ENCODE measurements around the gene SIDT1. TPM values are rescaled to one million over a fixed set of nuclear protein-coding genes. Genes with fewer than 3 reads are reported as not detected.

The SIDT1 gene
- total and polyA plus RNA-seq, 8 donors: 0.81 to 142 (median 14.5) TPM

DNA sequence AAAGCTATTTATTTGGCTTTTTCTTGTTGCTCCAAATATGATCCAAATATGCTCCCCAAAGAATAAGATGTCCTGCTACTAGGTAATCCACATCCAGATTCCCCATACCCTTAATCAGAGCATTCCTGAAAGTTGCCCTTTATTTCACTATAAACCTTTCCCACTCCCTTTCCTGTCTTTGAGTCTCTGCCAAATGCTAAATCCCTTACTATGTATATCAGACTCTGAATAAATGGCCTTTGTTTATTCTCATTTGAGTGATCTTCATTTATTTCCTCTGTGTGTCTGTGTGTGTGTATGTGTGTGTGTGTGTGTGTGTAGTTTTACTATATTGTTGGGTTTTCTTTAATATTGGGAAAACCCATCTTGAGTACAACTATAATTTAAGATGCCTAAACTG is 10.4 kb upstream of the SIDT1 start:
- H3K27me3 ChIP-seq: peaks cover 0 to 6% (median 0%) of the 10 kb centered on the region in 3 donors
- TF ChIP-seq POLR2AphosphoS5 (IDR thresholded peaks at IDR 0.05) (no peak), POLR2A (IDR thresholded peaks at IDR 0.05) (no peak), EP300 (IDR thresholded peaks at IDR 0.05) (no peak)
- TF ChIP-seq, protein P1, sequence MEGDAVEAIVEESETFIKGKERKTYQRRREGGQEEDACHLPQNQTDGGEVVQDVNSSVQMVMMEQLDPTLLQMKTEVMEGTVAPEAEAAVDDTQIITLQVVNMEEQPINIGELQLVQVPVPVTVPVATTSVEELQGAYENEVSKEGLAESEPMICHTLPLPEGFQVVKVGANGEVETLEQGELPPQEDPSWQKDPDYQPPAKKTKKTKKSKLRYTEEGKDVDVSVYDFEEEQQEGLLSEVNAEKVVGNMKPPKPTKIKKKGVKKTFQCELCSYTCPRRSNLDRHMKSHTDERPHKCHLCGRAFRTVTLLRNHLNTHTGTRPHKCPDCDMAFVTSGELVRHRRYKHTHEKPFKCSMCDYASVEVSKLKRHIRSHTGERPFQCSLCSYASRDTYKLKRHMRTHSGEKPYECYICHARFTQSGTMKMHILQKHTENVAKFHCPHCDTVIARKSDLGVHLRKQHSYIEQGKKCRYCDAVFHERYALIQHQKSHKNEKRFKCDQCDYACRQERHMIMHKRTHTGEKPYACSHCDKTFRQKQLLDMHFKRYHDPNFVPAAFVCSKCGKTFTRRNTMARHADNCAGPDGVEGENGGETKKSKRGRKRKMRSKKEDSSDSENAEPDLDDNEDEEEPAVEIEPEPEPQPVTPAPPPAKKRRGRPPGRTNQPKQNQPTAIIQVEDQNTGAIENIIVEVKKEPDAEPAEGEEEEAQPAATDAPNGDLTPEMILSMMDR (IDR thresholded peaks at IDR 0.05): no peak
- H3K4me1 ChIP-seq: no peaks in the 10 kb centered on the region
- H3K27ac ChIP-seq: no peak overlapping the region
- no peaks in the 10 kb centered on the region for H3K9me3 ChIP-seq
- intact Hi-C loops (cut with DNase I; ENCODE audit: low total_unique reads): no loop called here
- no peak overlapping the region for H3K4me3 ChIP-seq
- no peaks in the 10 kb centered on the region for H3K36me3 ChIP-seq
- DNase-seq: no peak

DNA sequence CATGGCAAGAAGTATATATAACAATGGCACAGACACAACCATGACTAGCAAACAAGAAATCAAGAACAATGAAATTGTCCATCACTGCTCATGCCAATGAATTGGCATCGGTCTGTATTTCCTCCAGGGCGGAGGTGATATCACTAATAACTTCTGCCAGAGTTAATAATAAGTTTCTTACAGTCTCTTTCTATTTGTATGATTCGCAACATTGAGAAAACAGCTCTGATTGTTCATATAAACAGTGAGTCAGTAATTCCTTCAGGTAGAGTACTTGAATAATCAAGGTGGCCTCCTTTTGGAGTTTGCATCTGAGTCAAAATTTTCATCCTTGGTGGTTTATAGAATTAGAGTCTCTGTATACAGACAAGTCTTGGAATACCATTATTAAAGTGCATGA is 9.1 kb upstream of the SIDT1 start:
- no peaks in the 10 kb centered on the region for H3K36me3 ChIP-seq
- H3K4me3 ChIP-seq: no peak overlapping the region
- no peaks in the 10 kb centered on the region for H3K9me3 ChIP-seq
- H3K27me3 ChIP-seq: peaks cover 0 to 6% (median 0%) of the 10 kb centered on the region in 3 donors
- DNase-seq: no peak
- WGBS, 5 donors: 68 to 89% (median 83%) methylated on average over 3 of the region's 3 CpGs
- H3K4me1 ChIP-seq: no peaks in the 10 kb centered on the region
- TF ChIP-seq POLR2AphosphoS5 (IDR thresholded peaks at IDR 0.05) (no peak), POLR2A (IDR thresholded peaks at IDR 0.05) (no peak), EP300 (IDR thresholded peaks at IDR 0.05) (no peak)
- TF ChIP-seq, protein P1 (IDR thresholded peaks at IDR 0.05): no peak
- intact Hi-C loops (cut with DNase I; ENCODE audit: low total_unique reads): no loop called here
- H3K27ac ChIP-seq: no peak overlapping the region

DNA sequence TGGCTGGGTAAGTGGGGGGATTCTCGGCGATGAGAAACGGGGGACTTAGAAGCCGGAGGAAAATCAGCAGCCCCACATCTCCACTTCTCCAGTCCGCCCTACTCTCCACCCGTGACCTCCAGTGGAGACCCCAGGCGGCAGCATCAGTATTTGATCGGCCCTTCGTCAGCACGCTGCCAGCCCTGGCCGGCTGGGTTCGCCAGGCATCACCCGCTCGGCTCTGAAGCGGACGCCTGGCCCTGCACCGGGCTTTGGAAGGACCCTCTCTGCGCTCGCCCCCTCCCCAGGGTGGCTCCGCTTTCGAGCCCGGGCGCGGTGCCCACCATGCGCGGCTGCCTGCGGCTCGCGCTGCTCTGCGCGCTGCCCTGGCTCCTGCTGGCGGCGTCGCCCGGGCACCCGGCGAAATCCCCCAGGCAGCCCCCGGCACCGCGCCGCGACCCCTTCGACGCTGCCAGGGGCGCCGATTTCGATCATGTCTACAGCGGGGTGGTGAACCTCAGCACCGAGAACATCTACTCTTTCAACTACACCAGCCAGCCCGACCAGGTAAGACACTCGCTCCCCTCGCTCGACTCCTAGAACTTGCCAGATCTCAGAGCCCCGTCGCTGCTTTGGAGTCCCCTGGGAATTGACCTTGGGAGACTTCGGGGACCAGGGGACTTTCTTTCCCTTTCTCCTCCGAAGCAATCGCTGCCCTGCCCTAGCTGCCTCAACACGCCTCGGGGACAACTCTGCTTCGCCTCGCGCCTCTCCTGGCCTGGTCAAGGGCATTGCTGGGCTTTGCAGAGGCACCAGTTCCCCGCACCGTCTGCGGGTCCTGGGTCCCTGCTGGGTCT is 561 bp downstream of the SIDT1 start:
- no peaks in the 10 kb centered on the region for H3K36me3 ChIP-seq
- 0 to 2% (median 1%) methylated on average over 33 to 66 of the region's 66 CpGs for WGBS, 5 donors
- DNase-seq: peak; percentile 47 to 74
- H3K27me3 ChIP-seq: peaks cover 0 to 20% (median 5%) of the 10 kb centered on the region in 3 donors
- H3K4me1 ChIP-seq: peaks cover 15 to 49% (median 32%) of the 10 kb centered on the region in 4 donors
- intact Hi-C loops (cut with DNase I; ENCODE audit: low total_unique reads): no loop called here
- H3K4me3 ChIP-seq: peak overlapping the region; percentile 53 to 87 (median 66)
- TF ChIP-seq EP300 (IDR thresholded peaks at IDR 0.05) (no peak), POLR2AphosphoS5 (IDR thresholded peaks at IDR 0.05) (no peak), POLR2A (IDR thresholded peaks at IDR 0.05) (no peak)
- TF ChIP-seq, protein P1 (IDR thresholded peaks at IDR 0.05): no peak
- H3K9me3 ChIP-seq: no peaks in the 10 kb centered on the region
- peak overlapping the region; percentile 74 to 86 (median 83) for H3K27ac ChIP-seq

DNA sequence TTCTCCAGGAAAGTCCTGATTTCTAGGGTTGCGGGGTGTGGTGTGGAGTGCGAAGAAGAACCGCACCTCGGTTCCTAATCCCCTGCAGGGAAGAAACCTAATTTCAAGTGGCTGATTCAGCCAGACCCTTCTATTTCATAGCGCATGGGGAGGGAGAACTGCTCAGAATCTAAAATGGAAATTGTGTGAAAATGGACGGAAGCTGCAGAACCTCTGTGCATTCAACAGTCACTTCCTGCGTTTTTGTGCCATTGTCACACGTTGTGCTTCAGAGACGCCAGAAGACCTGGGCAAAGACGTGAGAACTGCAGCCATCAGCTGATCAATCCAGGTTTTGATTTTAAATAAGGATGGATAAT is 1.2 kb downstream of the SIDT1 start:
- peaks cover 15 to 49% (median 32%) of the 10 kb centered on the region in 4 donors for H3K4me1 ChIP-seq
- TF ChIP-seq, protein P1 (IDR thresholded peaks at IDR 0.05): no peak
- no peak for TF ChIP-seq EP300 (IDR thresholded peaks at IDR 0.05)
- TF ChIP-seq POLR2AphosphoS5 (IDR thresholded peaks at IDR 0.05): no peak
- peaks cover 0 to 20% (median 5%) of the 10 kb centered on the region in 3 donors for H3K27me3 ChIP-seq
- H3K27ac ChIP-seq: peak overlapping the region; percentile 74 to 86 (median 83)
- 11 to 19% (median 19%) methylated on average over 9 to 10 of the region's 10 CpGs for WGBS, 5 donors
- DNase-seq: peak in 1 of 2 donors; percentile 56
- intact Hi-C loops (cut with DNase I; ENCODE audit: low total_unique reads): no loop called here
- no peaks in the 10 kb centered on the region for H3K36me3 ChIP-seq
- no peaks in the 10 kb centered on the region for H3K9me3 ChIP-seq
- H3K4me3 ChIP-seq: peak overlapping the region; percentile 53 to 87 (median 66)

Measured in stomach (tissue), 9 donors.